HS-27A (cell line): ENCODE results near the gene MFSD2A.
"Not testable (repeated sequence)": the region's sequence is repeated elsewhere in the genome, so short reads cannot be mapped to it uniquely, and the experiment has no call there.

Experiments
- DNase-seq: peaks from one replicate; pipeline ENCODE4 v3.0.0-alpha.2; 2012; ENCODE audit warnings: low read depth, missing footprints

Gene MFSD2A

DNA sequence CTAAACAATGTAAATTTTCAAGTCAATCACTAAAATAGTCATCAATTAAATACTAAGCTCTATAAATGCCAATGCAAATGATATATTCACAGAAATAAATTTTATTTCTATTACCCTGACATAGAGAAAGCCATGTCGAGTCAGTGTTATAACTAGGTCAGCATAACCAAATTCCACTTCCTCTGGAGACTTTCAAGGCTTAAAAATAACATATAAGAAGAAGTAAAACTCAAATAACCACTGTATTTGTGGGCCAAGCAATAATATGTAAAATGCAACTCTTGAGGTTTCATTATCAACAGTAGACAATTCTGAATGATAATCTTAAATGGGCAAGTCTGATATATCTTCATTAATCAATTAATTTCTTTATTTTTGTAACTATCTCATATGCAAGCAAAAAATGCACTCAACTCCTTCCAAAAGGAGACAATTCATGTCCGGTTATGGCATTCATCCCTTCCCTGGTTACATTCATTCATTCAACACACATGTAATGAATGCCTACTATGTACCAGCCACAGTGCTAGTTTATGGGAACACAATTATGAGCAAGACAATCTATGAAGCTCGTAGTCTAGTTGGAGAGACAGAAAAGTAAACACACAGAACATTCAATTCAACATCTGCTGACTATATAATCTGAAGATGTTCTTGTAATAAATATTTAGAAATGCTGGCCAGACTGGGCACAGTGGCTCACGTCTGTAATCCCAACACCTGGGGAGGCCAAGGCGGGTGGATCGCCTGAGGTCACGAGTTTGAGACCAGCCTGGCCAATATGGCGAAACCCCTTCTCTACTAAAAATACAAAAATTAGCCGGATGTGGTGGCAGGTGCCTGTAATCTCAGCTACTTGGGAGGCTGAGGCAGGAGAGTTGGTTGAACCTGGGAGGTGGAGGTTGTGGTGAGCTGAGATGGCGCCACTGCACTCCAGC lies 48.5 kb downstream of the MFSD2A start:
- DNase-seq: no peak

DNA sequence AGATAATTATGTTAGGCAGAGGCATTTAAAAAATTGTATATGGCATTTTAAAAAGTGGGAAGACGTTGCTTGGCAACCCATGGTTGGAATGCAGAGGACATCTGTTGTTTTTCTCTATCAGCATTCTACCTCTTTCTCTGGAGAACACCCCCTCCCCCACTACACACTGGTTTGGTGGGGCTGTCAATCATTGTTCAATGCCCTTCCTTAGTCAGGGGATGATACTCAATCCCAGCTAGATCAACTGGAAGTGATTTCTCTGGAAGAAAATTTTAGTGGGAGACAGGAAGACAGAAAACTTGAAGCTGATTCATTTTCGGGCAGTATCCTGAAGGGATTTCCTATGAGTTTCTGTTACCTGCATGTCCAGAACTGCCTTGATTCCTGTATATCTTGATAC lies 49.9 kb downstream of the MFSD2A start:
- DNase-seq: no peak

DNA sequence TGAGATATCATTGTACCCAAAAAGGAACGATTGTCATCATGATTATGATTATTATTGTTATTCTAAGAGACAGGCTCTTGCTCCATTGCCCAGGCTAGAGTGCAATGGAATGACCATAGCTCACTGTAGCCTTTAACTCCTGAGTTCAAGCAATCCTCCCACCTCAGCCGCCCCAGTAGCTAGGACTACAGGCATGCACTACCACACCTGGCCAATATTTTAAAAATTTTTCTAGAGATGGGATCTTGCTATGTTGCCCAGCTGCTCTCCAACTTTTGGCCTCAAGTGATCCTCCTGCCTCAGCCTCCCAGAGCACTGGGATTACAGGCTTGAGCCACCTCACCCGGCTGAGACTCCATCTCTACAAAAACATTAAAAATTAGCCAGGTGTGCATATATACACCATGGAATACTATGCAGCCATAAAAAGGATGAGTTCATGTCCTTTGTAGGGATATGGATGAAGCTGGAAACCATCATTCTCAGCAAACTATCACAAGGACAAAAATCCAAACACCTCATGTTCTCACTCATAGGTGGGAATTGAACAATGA lies 52.6 kb downstream of the MFSD2A start:
- not testable (repeated sequence) for DNase-seq

DNA sequence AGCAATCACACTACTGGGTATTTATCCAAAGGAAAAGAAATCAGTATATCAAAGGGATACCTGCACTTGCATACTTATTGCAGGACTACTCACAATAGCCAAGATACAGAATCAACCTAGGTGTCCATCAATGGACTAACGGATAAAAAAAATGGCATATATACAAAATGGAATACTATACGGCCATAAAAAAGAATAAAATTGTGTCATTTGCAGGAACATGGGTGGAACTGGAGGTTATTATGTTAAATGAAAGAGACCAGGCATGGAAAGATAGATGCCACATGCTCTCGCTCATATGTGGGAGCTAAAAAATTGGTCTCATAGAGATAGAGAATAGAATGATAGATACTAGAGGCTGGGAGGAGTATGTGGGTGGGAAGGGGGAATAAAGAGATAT lies 56.3 kb downstream of the MFSD2A start:
- no peak for DNase-seq

DNA sequence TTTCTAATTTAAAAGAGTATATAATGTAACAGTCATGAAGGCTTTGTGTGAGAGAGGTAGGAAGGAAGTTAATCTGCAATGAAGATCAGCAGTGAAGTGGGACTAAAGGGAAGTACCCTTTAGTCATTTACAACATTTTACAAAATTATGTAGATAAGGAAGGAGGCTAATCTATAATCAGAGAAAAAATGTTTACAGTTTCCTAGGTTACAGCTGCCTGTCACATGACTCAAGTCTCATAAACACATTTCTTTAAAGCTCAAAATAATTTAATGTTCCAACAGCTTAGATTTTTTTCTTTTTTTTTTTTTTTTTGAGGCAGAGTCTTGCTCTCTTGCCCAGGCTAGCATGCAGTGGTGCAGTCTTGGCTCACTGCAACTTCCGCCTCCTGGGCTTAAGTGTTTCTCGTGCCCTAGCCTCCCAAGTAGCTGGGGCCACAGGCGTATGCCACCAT lies 59.3 kb downstream of the MFSD2A start:
- no peak for DNase-seq

DNA sequence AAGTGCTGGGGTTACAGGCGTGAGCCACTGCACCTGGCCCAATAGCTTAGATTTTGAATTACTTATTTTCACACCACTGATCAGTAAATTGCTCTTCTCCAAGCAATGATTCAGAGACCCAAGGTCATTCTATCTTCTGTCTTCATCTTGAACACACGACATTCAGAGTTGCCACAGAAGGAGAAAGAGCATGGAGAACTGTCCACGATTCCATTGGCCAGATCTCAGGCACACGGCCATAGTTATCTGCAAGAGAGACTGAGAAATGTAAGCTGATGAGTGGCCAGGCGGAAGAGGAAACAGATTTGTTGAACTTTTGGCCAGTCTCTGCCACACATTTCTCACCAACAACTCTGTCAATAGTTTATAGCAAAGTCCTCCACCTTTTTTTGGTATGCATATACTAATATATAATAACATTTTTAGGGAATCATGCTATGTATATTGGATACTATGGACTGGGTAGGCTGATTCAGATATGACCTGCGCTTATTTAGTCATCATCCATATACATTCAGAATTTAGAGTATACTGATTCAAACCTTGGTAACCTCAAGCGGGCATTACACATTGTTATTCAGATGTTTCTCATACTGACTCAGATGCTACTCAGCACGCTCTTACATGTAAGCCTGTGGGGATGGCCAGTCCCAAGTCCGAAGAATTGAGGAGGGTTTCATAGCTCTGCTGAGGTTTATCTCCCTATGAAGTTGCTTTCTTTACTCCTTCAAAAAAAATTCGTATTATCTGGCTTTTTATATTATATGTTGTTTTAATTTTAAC lies 60.1 kb downstream of the MFSD2A start:
- DNase-seq: peak; percentile 79

DNA sequence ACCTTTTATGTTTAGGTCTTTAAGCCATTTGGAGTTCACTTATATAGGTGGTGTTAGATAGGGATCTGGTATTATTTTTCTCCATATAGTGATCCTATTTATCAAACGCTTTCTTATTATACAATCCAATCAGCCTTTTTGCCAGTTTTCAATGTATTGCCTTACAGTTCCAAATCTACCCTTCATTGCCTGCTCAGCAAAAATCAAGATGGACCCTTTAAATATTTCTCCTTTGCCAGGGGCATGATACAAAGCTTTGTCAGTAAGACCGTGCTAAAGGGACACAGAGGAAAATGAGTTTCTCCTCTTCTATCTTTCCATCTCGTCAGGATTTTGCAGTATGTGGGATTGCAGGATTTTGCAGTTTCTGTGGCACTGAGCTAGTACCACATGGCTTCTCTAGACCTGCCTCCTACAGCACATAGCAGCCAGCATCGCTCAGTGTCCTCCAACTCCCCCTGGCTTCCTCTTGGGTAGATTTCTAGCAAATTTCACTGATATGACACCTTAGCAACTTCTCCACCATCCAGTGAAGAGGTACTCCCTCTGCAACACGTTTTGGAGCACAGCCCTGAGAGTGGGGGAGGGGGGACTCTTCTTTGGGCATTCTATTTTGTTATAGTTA lies 63.1 kb downstream of the MFSD2A start:
- DNase-seq: no peak
